Ovary (tissue), 9 donors: ENCODE measurements around the gene KRTAP21-2. TPM values are rescaled to one million over a fixed set of nuclear protein-coding genes. Genes with fewer than 3 reads are reported as not detected.

Source experiments
- DNase-seq, 5 donors: peaks; one replicate each; pipeline ENCODE4 v3.0.0-alpha.2; 2019 to 2020
- H3K27ac ChIP-seq, 2 donors: fragments of 200-600 bp; one replicate each; pipeline versions ENCODE4 v1.5.1 to v1.8.0; 2019 to 2022
- H3K27me3 ChIP-seq: fragments of 200-600 bp; one replicate; pipeline ENCODE4 v1.8.0; 2022
- H3K36me3 ChIP-seq: fragments of 200-600 bp; sonication (generic); one replicate; pipeline ENCODE4 v1.5.1; 2019
- H3K4me1 ChIP-seq: one replicate; pipeline ENCODE4 v1.8.1; 2013; ENCODE audit warnings: mild to moderate bottlenecking, moderate library complexity; ENCODE audit not compliant: insufficient read depth
- H3K4me3 ChIP-seq: fragments of 200-600 bp; sonication (generic); one replicate; pipeline ENCODE4 v1.5.1; 2017
- H3K9me3 ChIP-seq, 2 donors: fragments of 200-600 bp in 1 of 2; sonication (generic) in 1 of 2; one replicate each; pipeline versions ENCODE4 v1.5.1 to v1.8.1; 2013 to 2019; ENCODE audit warnings: mild to moderate bottlenecking in 1 of 2, moderate library complexity in 1 of 2
- CTCF ChIP-seq, 3 donors: fragments of 450-650 bp in 2 of 3; fragments of 200-600 bp in 1 of 3; IDR thresholded peaks; one replicate each; pipeline versions ENCODE4 v1.5.1 to v1.8.0; 2016 to 2022; ENCODE audit warnings: antibody characterized with exemption in 3 of 3, mild to moderate bottlenecking in 1 of 3
- EP300 ChIP-seq: sonication (generic); formaldehyde crosslinking; IDR thresholded peaks from one replicate; pipeline ENCODE4 v1.6.1; 2017; ENCODE audit warnings: antibody characterized with exemption
- POLR2A ChIP-seq: fragments of 450-650 bp; IDR thresholded peaks from one replicate; pipeline ENCODE4 v1.6.1; 2017; ENCODE audit warnings: antibody characterized with exemption, mild to moderate bottlenecking, moderate library complexity
- WGBS, 3 donors: extraction: QIAGEN DNeasy Blood & Tissue Kit in 1 of 3; methylation state at CpG; one replicate each; pipeline versions ENCODE4 v1.1.5 to v1.1.7; 2013 to 2017; 5-methylcytosine and 5-hydroxymethylcytosine counted together
- intact Hi-C, 4 donors: fragments of 100-400 bp; cut with DNase I; formaldehyde crosslinking; loops; one replicate each; pipeline versions ENCODE4 v1.11.0 to v1.15.1; 2022 to 2023
- polyA plus RNA-seq, 2 donors: library from polyadenylated mRNA; stranded (reverse); fragments of 200-250 nt in 1 of 2; fragments of 350-450 nt in 1 of 2; fragmentation: Illumina TruSeq in 1 of 2; extraction: RNeasy Lipid Tissue Mini Kit (QIAGEN cat#74804) in 1 of 2; gene quantifications; one replicate each; pipeline ENCODE4 v1.2.3, GENCODE V29; 2013 to 2014
- total RNA-seq, 7 donors: library from RNA; depleted of rRNA in 2 of 7; stranded (reverse); fragments of >200 nt in 2 of 7; fragmentation: NEBNext Ultra II Directional in 3 of 7; extraction: Animal tissue kit (Norgen Biotek cat#: 25700) in 3 of 7; gene quantifications; one replicate each; pipeline versions ENCODE4 v1.1.0 to v1.2.4, GENCODE V29; 2016 to 2023
- donor health status: DM: no; HTN: no; CAD: no; lungs with moderate emphysema.
- donor health status: DM: no; HTN: no; CAD: no.
- donor health status: Bipolar disorder and iron deficiency.
- donor health status: DM: yes; HTN: yes; CAD: no.
- donor health status: DM: no; HTN: no; CAD: no.
- donor health status: DM: yes; HTN: yes; CAD: no.

Gene KRTAP21-2
- total and polyA plus RNA-seq, 9 donors: not detected

GRCh38 chr21:30726726-30727125 is 20.3 kb downstream of the KRTAP21-2 start:
- Histone ChIP-seq H3K4me3 (no peak overlapping the region), H3K27ac (no peak overlapping the region), H3K36me3 (no peaks in the 10 kb centered on the region), H3K4me1 (no peaks in the 10 kb centered on the region), H3K9me3 (no peaks in the 10 kb centered on the region), H3K27me3 (no peaks in the 10 kb centered on the region)
- intact Hi-C loops: no loop called here
- 58 to 77% (median 61%) methylated on average over 1 of the region's 1 CpG for WGBS, 3 donors
- no peak for DNase-seq
- no peak for TF ChIP-seq CTCF (IDR thresholded peaks at IDR 0.05)
- TF ChIP-seq POLR2A: no peak
- TF ChIP-seq EP300: no peak

GRCh38 chr21:30719401-30719800 is 27.7 kb downstream of the KRTAP21-2 start:
- H3K27ac ChIP-seq: no peak overlapping the region
- DNase-seq: no peak
- H3K9me3 ChIP-seq: no peaks in the 10 kb centered on the region
- no peak overlapping the region for H3K4me3 ChIP-seq
- intact Hi-C loops: no loop called here
- no peaks in the 10 kb centered on the region for H3K27me3 ChIP-seq
- no peaks in the 10 kb centered on the region for H3K4me1 ChIP-seq
- H3K36me3 ChIP-seq: no peaks in the 10 kb centered on the region
- TF ChIP-seq CTCF (IDR thresholded peaks at IDR 0.05) (no peak), EP300 (no peak), POLR2A (no peak)
- WGBS, 3 donors: 85 to 88% (median 88%) methylated on average over 1 of the region's 1 CpG

GRCh38 chr21:30718239-30718909 is 28.7 kb downstream of the KRTAP21-2 start, which contains the start of gene KRTAP21-3:
TSS of gene KRTAP21-3 (minus strand) at chr21:30718777. CDS start at chr21:30718759, 18 bp downstream.
- Histone ChIP-seq H3K9me3 (no peaks in the 10 kb centered on the region), H3K4me3 (no peak within 1 kb of the TSS), H3K27ac (no peak within 1 kb of the TSS), H3K27me3 (no peaks in the 10 kb centered on the region), H3K36me3 (no peaks in the 10 kb centered on the region), H3K4me1 (no peaks in the 10 kb centered on the region)
- intact Hi-C loops: no loop called here
- WGBS, 3 donors: 70 to 79% (median 72%) methylated on average over 3 of the region's 3 CpGs
- no peak for DNase-seq
- no peak for TF ChIP-seq POLR2A
- TF ChIP-seq EP300: no peak
- TF ChIP-seq CTCF (IDR thresholded peaks at IDR 0.05): no peak

- Histone ChIP-seq H3K4me3 (no peak overlapping the region), H3K27ac (no peak overlapping the region), H3K9me3 (no peaks in the 10 kb centered on the region), H3K27me3 (no peaks in the 10 kb centered on the region), H3K36me3 (no peaks in the 10 kb centered on the region), H3K4me1 (no peaks in the 10 kb centered on the region)
- TF ChIP-seq EP300 (no peak), CTCF (IDR thresholded peaks at IDR 0.05) (no peak), POLR2A (no peak)
- no peak for DNase-seq
- intact Hi-C loops: no loop called here
- WGBS, 3 donors: 84 to 89% (median 85%) methylated on average over 2 of the region's 2 CpGs
These were observed 30.0 kb downstream of the KRTAP21-2 start for GRCh38 chr21:30717105-30717504.
